PFSK-1 (cell line): ENCODE data around the gene UXS1.

ENCODE experiments used
- FOXP2 ChIP-seq: optimal IDR thresholded peaks from 2 replicates; pipeline ENCODE3; 2011; ENCODE audit warnings: borderline replicate concordance, control low read depth, inconsistent platforms; ENCODE audit not compliant: insufficient read depth; ENCODE audit errors: extremely low read length, extremely low read depth
- POLR2AphosphoS5 ChIP-seq: IDR thresholded peaks from 2 replicates; pipeline ENCODE4 v1.6.1; 2012; ENCODE audit warnings: low read depth, mild to moderate bottlenecking, control low read depth, low read length, moderate library complexity
- SIN3A ChIP-seq: IDR thresholded peaks from 2 replicates; pipeline ENCODE4 v1.6.1; 2012; ENCODE audit warnings: mild to moderate bottlenecking, low read length, moderate library complexity, borderline replicate concordance; ENCODE audit not compliant: insufficient read depth
- TAF1 ChIP-seq: IDR thresholded peaks from 2 replicates; pipeline ENCODE4 v1.6.1; 2012; ENCODE audit warnings: low read length, control low read depth, borderline replicate concordance; ENCODE audit not compliant: insufficient read depth
- TF ChIP-seq, protein P1 (sequence below), 2 experiments: IDR thresholded peaks; 2 replicates each; pipeline versions ENCODE4 v1.6.1 to v1.8.0; 2011 to 2012; ENCODE audit warnings: low read depth in 2 of 2, low read length in 2 of 2, control low read depth in 1 of 2, inconsistent platforms in 1 of 2, mild to moderate bottlenecking in 1 of 2, moderate library complexity in 1 of 2; ENCODE audit not compliant: insufficient read depth in 1 of 2

Gene UXS1

DNA sequence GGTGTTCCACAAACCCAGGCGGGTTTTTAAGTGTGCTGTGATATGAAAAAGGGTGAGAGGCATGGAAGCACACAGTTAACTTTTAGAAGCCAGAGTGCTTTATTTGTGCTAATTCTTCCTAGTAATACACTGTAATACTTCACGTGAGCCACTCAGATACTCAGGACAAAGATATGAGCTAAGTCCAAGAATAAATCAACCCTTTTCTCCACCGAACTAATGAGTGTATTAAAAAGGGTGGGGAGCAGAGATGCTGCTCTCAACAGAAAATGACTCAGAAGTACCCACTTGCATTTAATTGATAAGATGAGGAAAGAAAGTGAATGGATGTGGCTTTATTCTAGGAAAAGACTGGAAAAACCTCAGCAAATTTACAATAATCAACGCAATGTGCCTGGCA is 79.9 kb downstream of the UXS1 start:
- TF ChIP-seq FOXP2 = no peak
- TF ChIP-seq POLR2AphosphoS5 = no peak
- TF ChIP-seq, protein P1, sequence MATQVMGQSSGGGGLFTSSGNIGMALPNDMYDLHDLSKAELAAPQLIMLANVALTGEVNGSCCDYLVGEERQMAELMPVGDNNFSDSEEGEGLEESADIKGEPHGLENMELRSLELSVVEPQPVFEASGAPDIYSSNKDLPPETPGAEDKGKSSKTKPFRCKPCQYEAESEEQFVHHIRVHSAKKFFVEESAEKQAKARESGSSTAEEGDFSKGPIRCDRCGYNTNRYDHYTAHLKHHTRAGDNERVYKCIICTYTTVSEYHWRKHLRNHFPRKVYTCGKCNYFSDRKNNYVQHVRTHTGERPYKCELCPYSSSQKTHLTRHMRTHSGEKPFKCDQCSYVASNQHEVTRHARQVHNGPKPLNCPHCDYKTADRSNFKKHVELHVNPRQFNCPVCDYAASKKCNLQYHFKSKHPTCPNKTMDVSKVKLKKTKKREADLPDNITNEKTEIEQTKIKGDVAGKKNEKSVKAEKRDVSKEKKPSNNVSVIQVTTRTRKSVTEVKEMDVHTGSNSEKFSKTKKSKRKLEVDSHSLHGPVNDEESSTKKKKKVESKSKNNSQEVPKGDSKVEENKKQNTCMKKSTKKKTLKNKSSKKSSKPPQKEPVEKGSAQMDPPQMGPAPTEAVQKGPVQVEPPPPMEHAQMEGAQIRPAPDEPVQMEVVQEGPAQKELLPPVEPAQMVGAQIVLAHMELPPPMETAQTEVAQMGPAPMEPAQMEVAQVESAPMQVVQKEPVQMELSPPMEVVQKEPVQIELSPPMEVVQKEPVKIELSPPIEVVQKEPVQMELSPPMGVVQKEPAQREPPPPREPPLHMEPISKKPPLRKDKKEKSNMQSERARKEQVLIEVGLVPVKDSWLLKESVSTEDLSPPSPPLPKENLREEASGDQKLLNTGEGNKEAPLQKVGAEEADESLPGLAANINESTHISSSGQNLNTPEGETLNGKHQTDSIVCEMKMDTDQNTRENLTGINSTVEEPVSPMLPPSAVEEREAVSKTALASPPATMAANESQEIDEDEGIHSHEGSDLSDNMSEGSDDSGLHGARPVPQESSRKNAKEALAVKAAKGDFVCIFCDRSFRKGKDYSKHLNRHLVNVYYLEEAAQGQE (IDR thresholded peaks at IDR 0.05; ENCODE audit: insufficient read depth in 1 of 2, low read depth in 2 of 2, low read length in 2 of 2) = no peak
- no peak for TF ChIP-seq TAF1
- no peak for TF ChIP-seq SIN3A

DNA sequence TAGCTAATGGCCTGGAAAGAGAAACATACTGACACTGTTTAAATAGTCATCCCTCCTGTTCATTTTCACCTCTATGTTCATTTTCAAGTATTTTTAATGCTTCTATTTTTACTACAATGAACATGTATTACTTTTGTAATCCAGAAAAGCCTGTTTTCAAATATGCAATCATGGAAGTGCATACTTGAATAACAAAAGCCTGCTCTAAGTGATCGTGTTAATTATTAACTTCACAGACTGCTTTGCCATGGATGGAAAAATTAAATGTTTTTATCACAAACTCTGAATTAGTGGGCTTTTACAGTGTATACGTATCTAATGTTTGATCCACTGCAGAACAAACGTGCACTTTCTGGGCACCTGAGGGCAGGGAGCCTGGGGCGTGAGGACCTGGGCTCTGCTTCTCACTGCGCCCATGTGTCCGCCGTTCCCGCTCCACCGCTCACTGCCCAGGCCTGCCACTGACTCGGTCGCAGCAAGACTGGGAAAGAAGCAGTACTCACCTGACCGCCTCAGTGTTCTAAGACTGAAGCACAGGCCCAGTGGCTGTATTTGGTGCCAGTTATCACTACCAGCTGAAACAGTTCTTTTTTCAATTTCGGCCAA is 80.6 kb downstream of the UXS1 start:
- TF ChIP-seq POLR2AphosphoS5 (no peak), FOXP2 (no peak)

DNA sequence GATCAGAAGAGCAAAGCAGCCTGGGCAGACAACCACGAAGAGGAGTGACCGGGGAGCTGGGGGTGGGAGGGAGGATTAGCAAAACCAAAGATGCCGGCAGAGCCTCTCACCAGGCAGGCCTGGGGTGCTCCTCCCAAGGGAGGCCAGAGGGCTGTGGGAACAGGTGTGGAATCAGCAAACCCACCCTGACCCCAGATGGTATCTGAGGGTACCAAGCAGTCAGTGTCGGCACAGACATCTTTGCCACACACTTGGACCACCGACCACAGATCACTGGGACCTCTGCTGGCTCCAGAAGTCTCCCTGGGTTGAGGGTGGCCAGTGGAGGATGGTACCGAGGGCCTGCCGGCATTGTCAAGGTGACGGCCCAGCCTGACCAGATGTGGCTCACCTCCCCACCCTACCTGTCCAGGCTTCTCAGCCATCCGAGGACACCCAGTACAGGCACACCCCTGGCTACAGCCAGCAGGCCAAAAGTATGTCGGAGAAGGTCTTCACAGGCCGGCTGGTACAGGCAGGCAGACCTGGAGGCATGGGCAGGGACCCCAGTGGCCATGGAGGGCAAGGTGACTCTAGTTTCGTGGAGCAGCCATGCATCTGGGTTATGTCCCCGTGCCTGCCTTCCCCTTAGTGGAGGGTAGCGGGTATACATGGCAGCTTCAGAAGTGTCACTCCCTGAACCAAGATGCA is 82.1 kb downstream of the UXS1 start:
- no peak for TF ChIP-seq TAF1
- TF ChIP-seq POLR2AphosphoS5 = no peak
- no peak for TF ChIP-seq SIN3A
- TF ChIP-seq, protein P1 (IDR thresholded peaks at IDR 0.05; ENCODE audit: insufficient read depth in 1 of 2, low read depth in 2 of 2, low read length in 2 of 2) = no peak
- no peak for TF ChIP-seq FOXP2

DNA sequence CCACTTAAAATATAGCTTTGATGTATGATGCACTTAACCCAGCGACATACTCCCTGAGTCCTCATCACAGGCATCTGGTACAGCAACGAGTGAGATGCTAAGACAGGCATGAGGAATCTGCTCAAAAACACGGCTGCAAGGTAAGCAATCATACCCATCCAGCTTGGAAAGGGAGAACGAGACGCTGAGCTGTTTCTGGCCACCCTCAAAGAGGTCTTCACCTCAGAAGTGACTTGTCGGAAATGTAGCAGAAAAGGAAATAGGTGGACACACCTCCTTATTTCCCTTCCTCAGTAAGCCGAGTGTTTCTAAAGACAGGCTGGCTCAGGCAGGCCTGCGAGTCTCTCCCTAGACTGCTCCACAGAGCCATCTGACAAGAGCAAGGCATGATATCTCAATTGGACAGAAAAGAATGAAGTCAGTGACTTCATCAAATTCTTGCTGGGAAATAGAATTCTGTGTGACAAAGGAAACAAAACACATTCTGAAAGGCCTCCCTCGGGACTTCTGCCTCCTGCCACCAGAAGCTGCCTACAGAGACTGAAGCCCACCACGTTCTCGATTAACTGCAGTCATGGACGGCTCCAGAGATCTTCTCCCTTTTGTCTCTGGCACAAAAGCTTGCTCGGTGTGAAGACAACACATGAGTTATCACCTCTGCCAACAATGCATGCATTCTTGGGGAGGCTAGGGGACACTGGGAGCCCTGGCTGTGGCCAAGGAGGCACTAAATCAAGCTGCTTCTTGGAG is 84.3 kb downstream of the UXS1 start:
- TF ChIP-seq TAF1 (no peak), POLR2AphosphoS5 (no peak), FOXP2 (no peak), SIN3A (no peak)
- TF ChIP-seq, protein P1 (IDR thresholded peaks at IDR 0.05; ENCODE audit: insufficient read depth in 1 of 2, low read depth in 2 of 2, low read length in 2 of 2) = no peak

DNA sequence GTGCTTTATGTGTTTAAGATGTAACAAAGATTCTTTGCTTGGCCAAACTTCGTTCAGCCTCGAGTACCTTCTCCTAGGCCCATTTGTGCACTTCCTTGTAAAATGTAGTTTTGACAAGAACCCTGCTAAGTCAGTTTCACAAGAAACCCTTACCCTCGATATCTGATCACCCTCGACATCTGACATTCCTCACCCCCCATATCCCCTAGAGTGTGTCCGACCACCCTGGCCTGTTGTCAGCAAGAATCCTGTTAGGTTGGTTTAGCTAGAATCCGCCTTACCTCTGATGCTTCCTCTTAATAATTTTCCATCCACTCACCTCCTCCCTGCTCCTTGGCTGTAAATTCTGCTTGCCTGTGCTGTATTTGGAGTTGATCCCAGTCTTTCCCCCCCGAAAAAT is 85.3 kb downstream of the UXS1 start:
- TF ChIP-seq POLR2AphosphoS5 (no peak), TAF1 (no peak), SIN3A (no peak), FOXP2 (no peak)
- TF ChIP-seq, protein P1 (IDR thresholded peaks at IDR 0.05; ENCODE audit: insufficient read depth in 1 of 2, low read depth in 2 of 2, low read length in 2 of 2) = no peak
